Neural progenitor cell (in vitro differentiated cells): ENCODE data around the gene RPL7A. TPM values are rescaled to one million over a fixed set of nuclear protein-coding genes. Genes with fewer than 3 reads are reported as not detected.

Experiments
- DNase-seq: peaks from one replicate; pipeline ENCODE4 v3.0.0-alpha.2; 2016; ENCODE audit warnings: low spot score
- H2AFZ ChIP-seq: fragments of 200-600 bp; sonication (generic); replicated peaks from 2 replicates; pipeline ENCODE4 v1.6.1; 2016; ENCODE audit warnings: antibody characterized with exemption
- H3F3A ChIP-seq: fragments of 200-600 bp; sonication (generic); 2 replicates; pipeline ENCODE4 v1.6.1; 2016; ENCODE audit warnings: antibody characterized with exemption, low read depth
- H3K27ac ChIP-seq: fragments of 200-600 bp; sonication (generic); 2 replicates; pipeline ENCODE4 v1.5.1; 2016; ENCODE audit warnings: mild to moderate bottlenecking
- H3K27me3 ChIP-seq: fragments of 200-600 bp; sonication (generic); 2 replicates; pipeline ENCODE4 v1.6.1; 2016; ENCODE audit warnings: mild to moderate bottlenecking, moderate library complexity
- H3K36me3 ChIP-seq: fragments of 200-600 bp; sonication (generic); 2 replicates; pipeline ENCODE4 v1.5.1; 2016
- H3K4me1 ChIP-seq: fragments of 200-600 bp; sonication (generic); 2 replicates; pipeline ENCODE4 v1.6.1; 2016; ENCODE audit warnings: mixed run types
- H3K4me2 ChIP-seq: fragments of 200-600 bp; sonication (generic); 2 replicates; pipeline ENCODE4 v1.6.1; 2016
- H3K4me3 ChIP-seq: fragments of 200-600 bp; sonication (generic); 2 replicates; pipeline ENCODE4 v1.5.1; 2016
- H3K79me2 ChIP-seq: fragments of 200-600 bp; sonication (generic); 2 replicates; pipeline ENCODE4 v1.6.1; 2016; ENCODE audit warnings: low read depth
- H3K9ac ChIP-seq: fragments of 200-600 bp; sonication (generic); 2 replicates; pipeline ENCODE4 v1.6.1; 2016
- H3K9me3 ChIP-seq: fragments of 200-600 bp; sonication (generic); 2 replicates; pipeline ENCODE4 v1.5.1; 2016; ENCODE audit warnings: low read depth
- H4K20me1 ChIP-seq: fragments of 200-600 bp; sonication (generic); 2 replicates; pipeline ENCODE4 v1.6.1; 2016; ENCODE audit warnings: low read depth
- H3K27ac Mint-ChIP-seq: 3 replicates; pipeline ENCODE4 v1.8.0; 2021; ENCODE audit warnings: mixed read lengths
- H3K27me3 Mint-ChIP-seq: 2 replicates; pipeline ENCODE4 v1.8.0; 2022; ENCODE audit warnings: low read depth, mild to moderate bottlenecking, inconsistent platforms, moderate library complexity, mixed read lengths; ENCODE audit not compliant: insufficient read depth
- H3K36me3 Mint-ChIP-seq: 3 replicates; pipeline ENCODE4 v1.8.0; 2021; ENCODE audit warnings: mixed read lengths
- H3K4me1 Mint-ChIP-seq: 3 replicates; pipeline ENCODE4 v1.8.0; 2021; ENCODE audit warnings: mixed read lengths
- H3K4me3 Mint-ChIP-seq: 3 replicates; pipeline ENCODE4 v1.8.0; 2021; ENCODE audit warnings: mild to moderate bottlenecking, moderate library complexity, mixed read lengths
- H3K9me3 Mint-ChIP-seq: 3 replicates; pipeline ENCODE4 v1.8.0; 2020; ENCODE audit warnings: mixed read lengths
- EZH2 ChIP-seq: fragments of 200-600 bp; sonication (generic); IDR thresholded peaks from 2 replicates; pipeline ENCODE4 v1.6.1; 2017; ENCODE audit warnings: antibody characterized with exemption, mild to moderate bottlenecking, moderate library complexity
- EZH2phosphoT487 ChIP-seq: fragments of 200-600 bp; sonication (generic); IDR thresholded peaks from 2 replicates; pipeline ENCODE4 v1.6.1; 2017; ENCODE audit warnings: antibody characterized with exemption
- total RNA-seq: library from RNA; depleted of rRNA; stranded (reverse); fragments of >200 nt; gene quantifications from 2 replicates; pipeline ENCODE4 v1.2.3, GENCODE V29; 2015; ENCODE audit warnings: low replicate concordance
- TF ChIP-seq, protein P1 (sequence below): fragments of 200-600 bp; sonication (generic); IDR thresholded peaks from 2 replicates; pipeline ENCODE4 v1.5.1; 2017; ENCODE audit warnings: antibody characterized with exemption, mild to moderate bottlenecking

Gene RPL7A
- total RNA-seq, 1 donor from 2014 or later = 3,449 TPM

DNA sequence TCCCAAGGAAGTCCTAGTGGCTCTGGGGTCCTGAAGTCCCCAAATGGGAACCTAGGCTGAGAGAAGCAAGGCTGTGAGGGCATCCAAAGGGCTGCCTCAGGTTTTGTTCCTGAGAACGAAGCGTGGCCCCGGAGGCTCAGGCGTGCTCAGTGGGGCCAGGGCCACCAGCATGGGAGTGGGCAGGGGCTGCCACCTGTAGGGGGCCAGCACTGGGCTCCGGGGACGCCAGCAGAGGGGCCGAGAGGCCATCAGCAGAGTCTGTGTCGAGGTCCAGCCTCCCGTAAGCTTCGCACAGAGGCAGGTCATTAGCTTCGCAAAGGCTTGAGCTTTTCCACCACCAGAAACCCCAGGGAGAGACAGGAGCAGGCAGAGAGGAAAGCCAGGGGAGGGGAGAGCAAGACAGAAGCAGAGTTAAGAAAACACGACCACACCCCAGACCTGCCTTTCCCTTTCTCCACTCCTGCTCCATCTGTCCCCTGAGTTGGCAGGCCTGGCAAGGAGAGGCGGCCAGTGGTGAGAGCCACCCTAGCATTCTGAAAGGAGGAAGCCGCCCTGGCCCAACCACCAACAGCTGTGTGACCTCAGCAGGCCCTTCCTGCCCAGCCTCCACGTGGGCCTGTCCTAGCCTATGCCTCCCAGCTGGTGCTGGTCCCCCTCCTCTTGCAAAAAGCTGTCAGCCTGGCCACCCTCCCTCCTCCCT is 6.5 kb upstream of the RPL7A start:
- Histone ChIP-seq H4K20me1 (peaks cover 20% of the 10 kb centered on the region), H3K4me2 (no peak overlapping the region), H3K9ac (no peak overlapping the region), H3K4me1 (peaks cover 5% of the 10 kb centered on the region), H3K27ac (no peak overlapping the region), H3K36me3 (no peaks in the 10 kb centered on the region), H3K4me3 (no peak overlapping the region), H3F3A (peaks cover 24% of the 10 kb centered on the region), H3K79me2 (peaks cover 16% of the 10 kb centered on the region), H3K27me3 (no peaks in the 10 kb centered on the region), H2AFZ (no peak overlapping the region), H3K9me3 (no peaks in the 10 kb centered on the region)
- peaks cover 3% of the 10 kb centered on the region for H3K27me3 Mint-ChIP-seq
- H3K4me1 Mint-ChIP-seq = peaks cover 3% of the 10 kb centered on the region
- no peak for DNase-seq
- H3K36me3 Mint-ChIP-seq = peaks cover 22% of the 10 kb centered on the region
- no peak overlapping the region for H3K4me3 Mint-ChIP-seq
- no peak overlapping the region for H3K27ac Mint-ChIP-seq
- TF ChIP-seq EZH2 (no peak), EZH2phosphoT487 (no peak)
- TF ChIP-seq, protein P1, sequence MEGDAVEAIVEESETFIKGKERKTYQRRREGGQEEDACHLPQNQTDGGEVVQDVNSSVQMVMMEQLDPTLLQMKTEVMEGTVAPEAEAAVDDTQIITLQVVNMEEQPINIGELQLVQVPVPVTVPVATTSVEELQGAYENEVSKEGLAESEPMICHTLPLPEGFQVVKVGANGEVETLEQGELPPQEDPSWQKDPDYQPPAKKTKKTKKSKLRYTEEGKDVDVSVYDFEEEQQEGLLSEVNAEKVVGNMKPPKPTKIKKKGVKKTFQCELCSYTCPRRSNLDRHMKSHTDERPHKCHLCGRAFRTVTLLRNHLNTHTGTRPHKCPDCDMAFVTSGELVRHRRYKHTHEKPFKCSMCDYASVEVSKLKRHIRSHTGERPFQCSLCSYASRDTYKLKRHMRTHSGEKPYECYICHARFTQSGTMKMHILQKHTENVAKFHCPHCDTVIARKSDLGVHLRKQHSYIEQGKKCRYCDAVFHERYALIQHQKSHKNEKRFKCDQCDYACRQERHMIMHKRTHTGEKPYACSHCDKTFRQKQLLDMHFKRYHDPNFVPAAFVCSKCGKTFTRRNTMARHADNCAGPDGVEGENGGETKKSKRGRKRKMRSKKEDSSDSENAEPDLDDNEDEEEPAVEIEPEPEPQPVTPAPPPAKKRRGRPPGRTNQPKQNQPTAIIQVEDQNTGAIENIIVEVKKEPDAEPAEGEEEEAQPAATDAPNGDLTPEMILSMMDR = no peak
- H3K9me3 Mint-ChIP-seq = no peaks in the 10 kb centered on the region

DNA sequence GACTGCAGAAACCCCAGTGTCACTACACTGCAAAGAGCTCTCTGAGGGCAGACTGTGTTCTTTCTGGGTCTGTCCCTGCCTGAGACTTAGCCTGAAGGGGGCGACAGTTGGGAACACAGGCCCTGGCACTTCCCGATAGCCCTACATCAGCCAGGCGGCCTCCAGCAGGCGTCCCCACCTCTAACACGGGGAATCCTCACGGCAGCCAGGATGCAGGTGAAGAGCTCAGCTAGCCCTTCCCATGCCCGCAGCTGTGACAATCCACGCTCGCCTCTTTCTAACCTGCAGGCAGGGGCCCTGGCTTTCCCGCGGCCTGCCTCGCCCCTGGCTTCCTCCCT is 6.0 kb upstream of the RPL7A start:
- Histone ChIP-seq H3K4me2 (no peak overlapping the region), H3K27me3 (no peaks in the 10 kb centered on the region), H3K9me3 (no peaks in the 10 kb centered on the region), H2AFZ (no peak overlapping the region), H3K79me2 (peaks cover 21% of the 10 kb centered on the region), H3K4me1 (peaks cover 4% of the 10 kb centered on the region), H3K9ac (no peak overlapping the region), H3K4me3 (no peak overlapping the region), H3K36me3 (no peaks in the 10 kb centered on the region), H3K27ac (no peak overlapping the region), H3F3A (peaks cover 20% of the 10 kb centered on the region), H4K20me1 (peaks cover 25% of the 10 kb centered on the region)
- Mint-ChIP-seq H3K27ac (no peak overlapping the region), H3K4me1 (peaks cover 8% of the 10 kb centered on the region), H3K36me3 (peaks cover 22% of the 10 kb centered on the region), H3K27me3 (peaks cover 3% of the 10 kb centered on the region), H3K9me3 (no peaks in the 10 kb centered on the region), H3K4me3 (no peak overlapping the region)
- no peak for TF ChIP-seq EZH2
- TF ChIP-seq EZH2phosphoT487 = no peak
- TF ChIP-seq, protein P1 = peak; percentile 41
- peak; percentile 47 for DNase-seq

DNA sequence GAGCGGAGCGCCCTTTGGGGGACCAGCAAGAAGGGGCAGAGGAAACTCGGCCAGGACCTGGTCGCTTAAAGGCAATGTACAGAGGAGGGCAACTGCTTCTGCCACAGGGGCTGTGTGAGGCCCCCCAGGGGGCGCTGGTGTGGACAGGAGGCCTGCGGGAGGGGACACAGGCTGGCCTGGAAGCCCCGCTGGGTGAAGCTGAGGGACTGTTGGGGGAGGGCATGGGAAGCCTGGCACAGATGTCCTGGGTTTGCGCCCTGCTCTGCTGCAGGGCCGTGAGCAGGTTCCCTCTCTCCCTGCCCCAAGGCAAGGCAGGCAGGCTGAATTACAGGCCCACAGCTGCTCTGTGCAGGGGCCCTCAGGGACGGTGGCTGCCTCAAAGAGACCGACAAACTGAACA is 5.4 kb upstream of the RPL7A start:
- Histone ChIP-seq H3K27ac (no peak overlapping the region), H3K9ac (no peak overlapping the region), H3K4me2 (no peak overlapping the region), H2AFZ (no peak overlapping the region), H3K4me1 (peaks cover 4% of the 10 kb centered on the region), H3K27me3 (no peaks in the 10 kb centered on the region), H3K9me3 (no peaks in the 10 kb centered on the region), H3F3A (peaks cover 16% of the 10 kb centered on the region), H3K79me2 (peaks cover 27% of the 10 kb centered on the region), H4K20me1 (peaks cover 26% of the 10 kb centered on the region), H3K36me3 (no peaks in the 10 kb centered on the region), H3K4me3 (no peak overlapping the region)
- peaks cover 22% of the 10 kb centered on the region for H3K36me3 Mint-ChIP-seq
- no peak overlapping the region for H3K27ac Mint-ChIP-seq
- TF ChIP-seq EZH2 (no peak), EZH2phosphoT487 (no peak)
- TF ChIP-seq, protein P1 = no peak
- no peak overlapping the region for H3K4me3 Mint-ChIP-seq
- no peak for DNase-seq
- peaks cover 3% of the 10 kb centered on the region for H3K27me3 Mint-ChIP-seq
- no peaks in the 10 kb centered on the region for H3K9me3 Mint-ChIP-seq
- H3K4me1 Mint-ChIP-seq = peaks cover 9% of the 10 kb centered on the region
